ENCODE measurements around the gene DCBLD2.
A peak's percentile ranks its signal among the peaks of the same experiment; 100 is the strongest.

DCBLD2 gene

GRCh38 chr3:98791341-98792325 lies 109.9 kb downstream of the DCBLD2 start:
- DNase-seq = no peak

GRCh38 chr3:98788651-98789050 lies 112.8 kb downstream of the DCBLD2 start:
- peak; percentile 49 for DNase-seq

GRCh38 chr3:98787181-98787580 lies 114.3 kb downstream of the DCBLD2 start:
- DNase-seq = no peak

- no peak for DNase-seq
Observed at GRCh38 chr3:98786364-98787006, 115.0 kb downstream of the DCBLD2 start.

GRCh38 chr3:98784666-98785600 lies 116.6 kb downstream of the DCBLD2 start:
- DNase-seq = peak; percentile 91

GRCh38 chr3:98784042-98784441 lies 117.5 kb downstream of the DCBLD2 start:
- DNase-seq = no peak

- no peak for DNase-seq
Observed at GRCh38 chr3:98782824-98783500, 118.5 kb downstream of the DCBLD2 start.

GRCh38 chr3:98780343-98780742 lies 121.2 kb downstream of the DCBLD2 start:
- peak; percentile 41 for DNase-seq

- DNase-seq = peak; percentile 44
Observed at GRCh38 chr3:98779541-98780335, 121.8 kb downstream of the DCBLD2 start.

- DNase-seq = peak; percentile 99
Observed at GRCh38 chr3:98778852-98779413, 122.6 kb downstream of the DCBLD2 start.

- DNase-seq = peak; percentile 61
Observed at GRCh38 chr3:98778383-98778782, 123.1 kb downstream of the DCBLD2 start.

- peak; percentile 86 for DNase-seq
Observed at GRCh38 chr3:98777801-98778220, 123.7 kb downstream of the DCBLD2 start.

GRCh38 chr3:98777286-98777685 lies 124.2 kb downstream of the DCBLD2 start:
- no peak for DNase-seq

GRCh38 chr3:98776140-98776493 lies 125.4 kb downstream of the DCBLD2 start:
- no peak for DNase-seq

- DNase-seq = no peak
Observed at GRCh38 chr3:98775459-98776139, 125.9 kb downstream of the DCBLD2 start.

- DNase-seq = no peak
Observed at GRCh38 chr3:98772022-98772421, 129.5 kb downstream of the DCBLD2 start.

GRCh38 chr3:98770261-98771039 lies 131.0 kb downstream of the DCBLD2 start:
- no peak for DNase-seq

GRCh38 chr3:98769448-98769847 lies 132.0 kb downstream of the DCBLD2 start:
- DNase-seq = no peak

- no peak for DNase-seq
Observed at GRCh38 chr3:98768961-98769360, 132.5 kb downstream of the DCBLD2 start.
